Measurements from ENCODE around the gene KCNH5. TPM values are rescaled to one million over a fixed set of nuclear protein-coding genes. Genes with fewer than 3 reads are reported as not detected.

KCNH5 gene
- total RNA-seq, 4 donors from 2014 or later, result under 0.01 to 0.23 (median 0.12) TPM

DNA sequence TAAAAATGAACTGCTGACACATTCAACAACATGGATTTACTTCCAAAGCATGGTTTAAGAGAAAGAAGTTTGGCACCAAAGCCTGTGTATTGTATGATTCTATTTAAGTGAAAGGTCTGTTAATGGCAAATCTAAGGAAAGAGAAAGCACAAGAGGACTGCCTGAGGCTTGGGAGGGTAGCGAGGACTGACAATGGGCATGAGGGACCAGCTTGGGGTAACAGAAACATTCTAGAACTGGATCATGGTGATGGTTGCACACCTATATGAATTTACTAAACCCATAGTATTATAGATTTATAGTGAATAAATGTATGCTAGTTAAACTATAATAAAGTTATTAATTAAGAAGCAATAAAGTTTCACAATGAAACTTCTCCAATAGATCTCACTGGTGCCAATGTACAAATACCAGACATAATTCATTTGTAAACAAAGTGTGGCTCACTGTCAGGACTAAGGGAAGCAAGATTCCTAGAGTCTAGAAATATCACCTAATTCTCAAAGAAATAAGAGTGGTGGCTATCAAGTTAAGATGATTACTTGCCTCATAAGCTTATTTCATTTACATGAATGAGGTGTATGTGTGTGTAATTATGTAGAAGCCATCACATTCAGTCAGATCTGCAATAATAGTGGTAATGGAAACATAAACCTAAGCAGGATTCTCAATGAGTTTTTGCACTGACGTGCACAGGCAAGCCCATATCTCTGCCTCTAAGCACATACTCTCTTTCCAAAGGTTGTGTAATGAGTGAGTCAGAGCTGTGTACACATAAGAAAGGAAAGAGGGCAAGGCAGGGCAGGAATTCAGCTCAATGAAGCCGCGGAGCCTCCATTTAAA lies 353.4 kb downstream of the KCNH5 start:
- WGBS, result 74% methylated on average over 4 of the region's 4 CpGs
- Histone ChIP-seq H3K36me3 (no peaks in the 10 kb centered on the region), H3K9me3 (no peaks in the 10 kb centered on the region), H3K4me3 (no peak overlapping the region), H3K27me3 (no peaks in the 10 kb centered on the region), H3K4me1 (peaks cover 0 to 18% (median 1%) of the 10 kb centered on the region in 4 donors), H3K27ac (replicated peaks in 1 of 4) (peak overlapping the region; percentile 28 to 71 (median 54))
- TF ChIP-seq, protein P1, sequence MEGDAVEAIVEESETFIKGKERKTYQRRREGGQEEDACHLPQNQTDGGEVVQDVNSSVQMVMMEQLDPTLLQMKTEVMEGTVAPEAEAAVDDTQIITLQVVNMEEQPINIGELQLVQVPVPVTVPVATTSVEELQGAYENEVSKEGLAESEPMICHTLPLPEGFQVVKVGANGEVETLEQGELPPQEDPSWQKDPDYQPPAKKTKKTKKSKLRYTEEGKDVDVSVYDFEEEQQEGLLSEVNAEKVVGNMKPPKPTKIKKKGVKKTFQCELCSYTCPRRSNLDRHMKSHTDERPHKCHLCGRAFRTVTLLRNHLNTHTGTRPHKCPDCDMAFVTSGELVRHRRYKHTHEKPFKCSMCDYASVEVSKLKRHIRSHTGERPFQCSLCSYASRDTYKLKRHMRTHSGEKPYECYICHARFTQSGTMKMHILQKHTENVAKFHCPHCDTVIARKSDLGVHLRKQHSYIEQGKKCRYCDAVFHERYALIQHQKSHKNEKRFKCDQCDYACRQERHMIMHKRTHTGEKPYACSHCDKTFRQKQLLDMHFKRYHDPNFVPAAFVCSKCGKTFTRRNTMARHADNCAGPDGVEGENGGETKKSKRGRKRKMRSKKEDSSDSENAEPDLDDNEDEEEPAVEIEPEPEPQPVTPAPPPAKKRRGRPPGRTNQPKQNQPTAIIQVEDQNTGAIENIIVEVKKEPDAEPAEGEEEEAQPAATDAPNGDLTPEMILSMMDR (IDR thresholded peaks at IDR 0.05), result no peak
- no peak for TF ChIP-seq POLR2A (IDR thresholded peaks at IDR 0.05; ENCODE audit: low read depth)
- TF ChIP-seq EP300 (IDR thresholded peaks at IDR 0.05), result no peak
- peak in 1 of 2 donors; percentile 39 for TF ChIP-seq POLR2AphosphoS5 (IDR thresholded peaks at IDR 0.05)
- intact Hi-C loops (cut with DNase I), result no loop called here
- DNase-seq (ENCODE audit: extremely low spot score), result no peak

DNA sequence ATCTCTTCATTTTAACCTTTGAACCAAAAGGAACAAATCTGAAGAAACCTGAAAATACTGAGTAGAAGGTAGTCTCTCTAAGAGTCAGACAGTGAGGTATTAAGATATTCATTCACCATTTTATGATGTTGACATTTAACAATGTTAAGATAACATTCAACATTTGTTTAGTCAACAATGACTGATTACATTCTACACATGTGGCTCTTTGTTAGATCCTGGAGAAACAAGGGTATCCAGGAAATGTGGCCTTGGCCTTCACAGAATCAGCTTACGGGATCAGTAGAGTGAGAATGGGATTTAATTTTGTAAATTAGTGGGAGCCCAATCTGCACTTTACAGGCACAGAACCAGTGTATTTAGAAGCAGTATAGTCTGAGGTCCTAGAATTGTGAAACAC lies 355.5 kb downstream of the KCNH5 start:
- Histone ChIP-seq H3K27ac (replicated peaks in 1 of 4) (no peak overlapping the region), H3K27me3 (no peaks in the 10 kb centered on the region), H3K4me3 (no peak overlapping the region), H3K9me3 (no peaks in the 10 kb centered on the region), H3K36me3 (no peaks in the 10 kb centered on the region), H3K4me1 (peaks cover 0 to 18% (median 1%) of the 10 kb centered on the region in 4 donors)
- DNase-seq (ENCODE audit: extremely low spot score), result no peak
- intact Hi-C loops (cut with DNase I), result no loop called here
- 54% methylated on average over 1 of the region's 1 CpG for WGBS
- TF ChIP-seq, protein P1 (IDR thresholded peaks at IDR 0.05), result no peak
- TF ChIP-seq POLR2A (IDR thresholded peaks at IDR 0.05; ENCODE audit: low read depth) (no peak), POLR2AphosphoS5 (IDR thresholded peaks at IDR 0.05) (no peak), EP300 (IDR thresholded peaks at IDR 0.05) (no peak)

DNA sequence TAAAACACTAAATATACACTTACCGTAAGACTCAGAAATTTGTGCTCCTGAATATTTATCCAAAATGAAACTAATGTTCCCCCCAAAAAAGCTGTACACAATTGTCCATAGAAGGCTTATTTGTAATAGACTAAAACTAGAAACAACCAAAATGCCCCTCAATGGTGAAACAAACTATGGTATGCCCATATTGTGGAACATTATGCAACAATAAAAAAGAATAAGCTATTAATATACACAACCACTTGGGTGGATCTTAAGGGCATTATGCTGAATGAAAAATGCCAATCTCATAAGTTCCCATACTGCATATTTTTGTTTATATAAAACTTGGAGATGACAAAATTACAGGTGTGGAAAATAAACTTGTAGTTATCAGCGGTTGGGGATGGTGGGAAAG lies 357.4 kb downstream of the KCNH5 start:
- DNase-seq (ENCODE audit: extremely low spot score), result no peak
- TF ChIP-seq, protein P1 (IDR thresholded peaks at IDR 0.05), result no peak
- TF ChIP-seq EP300 (IDR thresholded peaks at IDR 0.05), result no peak
- TF ChIP-seq POLR2AphosphoS5 (IDR thresholded peaks at IDR 0.05), result no peak
- TF ChIP-seq POLR2A (IDR thresholded peaks at IDR 0.05; ENCODE audit: low read depth), result no peak
- H3K9me3 ChIP-seq, result no peaks in the 10 kb centered on the region
- H3K36me3 ChIP-seq, result no peaks in the 10 kb centered on the region
- H3K27ac ChIP-seq (replicated peaks in 1 of 4), result no peak overlapping the region
- peaks cover 0 to 13% (median 1%) of the 10 kb centered on the region in 4 donors for H3K4me1 ChIP-seq
- no peak overlapping the region for H3K4me3 ChIP-seq
- intact Hi-C loops (cut with DNase I), result no loop called here
- H3K27me3 ChIP-seq, result no peaks in the 10 kb centered on the region
- 90% methylated on average over 2 of the region's 2 CpGs for WGBS

DNA sequence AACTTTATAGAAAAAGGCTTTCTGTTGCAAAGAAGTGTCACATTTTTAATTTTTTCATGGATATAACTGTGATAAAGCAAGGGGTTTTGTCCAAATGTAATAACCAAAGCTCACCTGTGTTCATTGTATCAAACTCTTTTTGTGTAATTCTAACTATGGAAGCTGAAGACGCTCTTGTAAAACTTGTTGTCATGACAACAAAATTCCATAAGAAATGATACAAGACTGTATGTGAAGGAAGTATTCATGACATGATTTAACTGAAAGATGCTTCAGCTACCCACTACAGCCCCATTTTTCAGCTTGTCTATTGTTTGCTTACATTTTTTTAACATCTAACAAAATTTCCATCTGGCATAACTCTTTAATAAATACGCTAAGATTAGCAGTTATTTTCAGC lies 360.9 kb downstream of the KCNH5 start:
- DNase-seq (ENCODE audit: extremely low spot score), result no peak
- Histone ChIP-seq H3K27ac (replicated peaks in 1 of 4) (no peak overlapping the region), H3K27me3 (no peaks in the 10 kb centered on the region), H3K4me1 (no peaks in the 10 kb centered on the region), H3K4me3 (no peak overlapping the region), H3K36me3 (no peaks in the 10 kb centered on the region), H3K9me3 (no peaks in the 10 kb centered on the region)
- WGBS, result 55% methylated on average over 2 of the region's 2 CpGs
- intact Hi-C loops (cut with DNase I), result no loop called here
- TF ChIP-seq POLR2A (IDR thresholded peaks at IDR 0.05; ENCODE audit: low read depth) (no peak), EP300 (IDR thresholded peaks at IDR 0.05) (no peak), POLR2AphosphoS5 (IDR thresholded peaks at IDR 0.05) (no peak)
- TF ChIP-seq, protein P1 (IDR thresholded peaks at IDR 0.05), result no peak
